Measurements from ENCODE around the gene SMIM27.
"Not testable (repeated sequence)": the region's sequence is repeated elsewhere in the genome, so short reads cannot be mapped to it uniquely, and the experiment has no call there.

Gene SMIM27

GRCh38 chr9:32558408-32558934, 6.3 kb downstream of the SMIM27 start:
- FAIRE-seq: no peak

GRCh38 chr9:32565967-32566366, 13.8 kb downstream of the SMIM27 start:
- no peak for FAIRE-seq

DNA sequence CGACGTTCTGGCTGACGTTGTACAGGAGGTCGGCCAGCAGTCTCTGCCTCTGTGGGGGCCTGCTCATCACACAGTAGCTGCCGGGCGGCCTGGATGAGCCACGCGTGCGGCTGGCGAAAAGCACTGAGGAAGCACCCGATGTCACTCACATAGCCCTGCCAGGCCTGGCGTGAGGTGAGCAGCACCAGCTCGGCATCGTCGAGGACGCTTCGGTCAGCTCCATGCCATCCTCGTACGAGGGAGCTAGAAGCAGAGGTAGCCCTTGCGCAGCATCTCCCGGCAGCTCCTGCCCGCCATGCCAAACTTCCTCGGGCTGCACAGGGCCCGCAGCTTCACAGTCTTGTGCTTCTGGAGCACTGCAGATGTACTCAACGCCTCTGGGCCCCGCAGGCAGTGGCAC, 14.6 kb downstream of the SMIM27 start:
- FAIRE-seq: no peak

GRCh38 chr9:32570262-32570661, 18.1 kb downstream of the SMIM27 start:
- no peak for FAIRE-seq

DNA sequence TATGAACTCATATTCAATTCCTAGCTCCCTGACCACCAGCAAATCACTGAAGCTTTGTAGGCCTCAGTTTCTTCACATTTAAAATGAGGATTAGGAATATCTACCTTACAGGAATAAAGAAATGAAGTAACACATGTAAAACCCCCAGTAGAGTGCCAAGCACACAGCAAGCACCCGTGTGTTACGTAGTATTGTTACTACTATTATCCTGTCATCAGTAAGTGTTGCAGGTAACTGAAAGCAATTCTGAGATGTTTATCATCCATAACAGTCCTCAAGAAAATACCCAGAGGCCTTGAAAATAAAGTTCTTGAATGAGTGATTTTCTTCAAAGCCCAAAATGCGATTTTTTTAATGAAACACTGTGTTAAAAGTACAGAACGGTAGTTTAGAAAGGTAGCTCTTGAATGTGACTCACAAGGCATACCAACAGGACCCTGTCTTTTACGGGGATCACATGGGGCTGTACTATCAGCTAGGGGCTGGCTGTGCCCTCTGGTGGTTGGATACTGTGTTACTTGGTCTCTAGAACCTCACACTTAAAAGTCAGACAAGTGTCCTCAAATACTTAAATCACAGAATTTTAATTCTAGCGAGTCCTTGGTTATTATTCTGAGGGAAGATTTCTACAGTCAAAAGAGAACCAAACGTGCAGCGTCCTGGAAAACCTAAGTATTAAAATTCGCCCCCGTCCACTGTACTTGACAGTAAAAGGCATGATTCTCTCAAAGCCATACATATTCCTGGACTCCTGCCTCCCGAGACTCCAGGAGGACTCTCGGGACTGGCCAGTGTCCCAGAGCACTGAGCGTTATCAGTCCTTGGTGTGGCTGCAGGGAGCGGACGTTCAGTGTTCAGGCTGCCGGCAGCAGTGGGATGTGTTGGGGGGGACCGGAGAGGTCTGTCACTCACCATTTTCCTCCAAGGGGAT, 20.1 kb downstream of the SMIM27 start:
- FAIRE-seq: peak; percentile 64

DNA sequence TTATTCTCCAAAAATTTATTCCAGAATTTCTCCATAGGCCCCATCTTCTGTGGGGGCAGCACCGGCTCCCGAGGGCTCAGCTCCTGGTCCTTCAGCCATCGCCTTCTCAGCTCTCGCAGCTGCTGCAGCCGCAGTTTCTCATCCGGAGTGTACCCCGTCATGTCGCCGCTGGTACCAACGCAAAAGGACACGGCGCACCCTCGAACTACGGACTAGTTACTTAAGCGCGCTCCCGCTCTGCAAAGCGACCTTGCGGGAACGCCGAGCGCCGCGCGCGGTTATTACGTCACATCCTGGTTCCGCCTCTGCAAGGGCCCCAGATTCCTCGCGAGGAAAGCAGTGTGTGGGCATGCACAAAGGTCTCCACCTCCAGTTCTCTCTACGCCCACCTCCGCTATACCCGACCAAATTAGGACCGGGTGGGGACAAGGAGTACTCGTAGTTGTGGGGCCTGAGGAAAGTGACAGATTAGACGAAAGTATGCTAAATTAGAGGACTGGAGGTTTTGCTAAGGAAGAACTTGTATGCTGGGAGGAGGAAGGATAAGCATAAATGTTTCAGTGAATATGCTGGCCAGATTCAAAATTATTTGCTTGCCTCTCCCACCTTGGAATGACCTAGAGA, 20.9 kb downstream of the SMIM27 start, which contains the start of gene NDUFB6:
NDUFB6 (minus strand) TSS at position 260 of the 624 bp plus-strand sequence; CDS start at position 161, 99 bp downstream.
- peak; percentile 76 for FAIRE-seq

DNA sequence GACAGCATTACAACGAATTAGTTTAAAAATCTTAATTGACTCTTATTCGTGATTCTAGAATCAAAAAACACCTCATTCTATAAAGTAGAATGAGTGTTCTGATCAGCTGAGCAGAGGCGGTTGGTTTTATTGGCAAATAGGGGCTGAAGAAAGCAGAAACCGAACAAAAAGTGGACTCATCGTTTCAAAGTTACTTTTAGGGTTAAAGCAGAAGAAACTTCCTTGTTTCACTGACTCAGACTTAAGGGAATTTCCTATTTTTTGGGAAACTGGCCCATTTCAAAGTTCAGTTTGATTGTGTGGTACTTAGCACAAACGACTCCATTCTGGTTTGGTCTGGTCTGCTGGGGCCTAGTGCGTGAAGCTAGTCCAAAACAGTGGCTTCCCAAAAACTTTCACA, 21.7 kb downstream of the SMIM27 start:
- FAIRE-seq: no peak

GRCh38 chr9:32574858-32575257, 22.7 kb downstream of the SMIM27 start:
- peak; percentile 16 for FAIRE-seq

DNA sequence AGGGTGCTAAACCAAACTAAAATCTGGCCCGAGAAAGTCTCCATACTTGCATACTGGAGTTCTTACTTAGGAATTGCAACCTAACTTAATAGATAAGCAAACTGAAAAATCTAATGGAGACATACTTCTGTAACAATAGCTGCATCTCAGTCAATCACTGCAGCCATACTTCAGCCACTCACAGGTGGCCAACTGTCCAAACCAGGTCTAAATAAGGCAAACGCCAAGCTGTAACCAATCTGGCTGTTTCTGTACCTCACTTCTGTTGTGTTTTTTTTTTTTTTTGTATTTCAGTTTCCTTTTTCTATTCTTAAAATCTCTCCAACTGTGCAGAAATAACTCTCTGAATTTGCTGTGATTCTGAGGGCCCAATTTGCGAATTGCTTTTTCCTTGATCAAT, 25.2 kb downstream of the SMIM27 start:
- FAIRE-seq: no peak

DNA sequence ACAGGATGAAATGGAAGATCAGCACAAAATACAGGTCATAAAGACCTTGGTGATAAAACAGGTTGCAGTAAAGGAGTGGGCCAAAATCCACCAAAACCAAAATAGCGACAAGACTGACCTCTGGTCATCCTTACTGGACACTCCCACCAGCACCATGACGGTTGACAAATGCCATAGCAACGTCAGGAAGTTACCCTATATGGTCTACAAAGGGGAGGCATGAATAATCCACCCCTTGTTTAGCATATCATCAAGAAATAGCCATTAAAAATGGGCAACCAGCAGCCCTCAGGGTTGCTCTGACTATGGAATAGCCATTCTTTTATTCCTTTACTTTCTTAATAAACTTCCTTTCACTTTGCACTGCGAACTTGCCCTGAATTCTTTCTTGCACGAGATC, 26.8 kb downstream of the SMIM27 start:
- no peak for FAIRE-seq

DNA sequence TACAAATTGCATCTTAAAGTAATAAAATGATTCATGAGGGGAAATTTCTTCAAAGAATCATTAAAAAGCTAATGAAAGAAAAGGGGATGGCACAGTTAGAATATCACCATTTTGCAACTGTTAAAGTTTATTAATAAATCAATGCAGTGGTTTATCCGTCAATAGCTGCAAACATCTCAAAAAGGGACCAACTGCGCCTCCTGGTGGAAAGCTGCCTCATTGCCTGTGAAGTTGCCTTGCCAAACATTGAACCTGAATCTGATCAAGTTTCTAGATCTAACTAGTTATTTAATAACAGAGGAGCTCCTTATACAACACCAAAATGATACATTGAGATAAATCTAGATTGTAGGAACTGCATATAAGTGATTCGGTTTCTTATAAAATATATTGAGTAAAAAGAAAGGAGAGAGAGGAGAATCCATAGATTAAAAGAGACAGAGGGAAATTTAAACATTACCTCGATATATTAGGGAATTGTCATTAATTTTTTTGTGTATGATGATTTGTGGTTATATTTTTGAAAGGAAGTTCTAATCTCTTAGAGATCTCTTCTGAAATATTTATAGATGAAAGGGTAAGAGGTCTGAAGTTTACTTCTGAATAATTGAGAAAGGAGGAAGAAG, 27.7 kb downstream of the SMIM27 start:
- peak; percentile 83 for FAIRE-seq

GRCh38 chr9:32580631-32581300, 28.6 kb downstream of the SMIM27 start:
- FAIRE-seq: no peak

GRCh38 chr9:32581512-32582143, 29.5 kb downstream of the SMIM27 start:
- FAIRE-seq: peak; percentile 3

DNA sequence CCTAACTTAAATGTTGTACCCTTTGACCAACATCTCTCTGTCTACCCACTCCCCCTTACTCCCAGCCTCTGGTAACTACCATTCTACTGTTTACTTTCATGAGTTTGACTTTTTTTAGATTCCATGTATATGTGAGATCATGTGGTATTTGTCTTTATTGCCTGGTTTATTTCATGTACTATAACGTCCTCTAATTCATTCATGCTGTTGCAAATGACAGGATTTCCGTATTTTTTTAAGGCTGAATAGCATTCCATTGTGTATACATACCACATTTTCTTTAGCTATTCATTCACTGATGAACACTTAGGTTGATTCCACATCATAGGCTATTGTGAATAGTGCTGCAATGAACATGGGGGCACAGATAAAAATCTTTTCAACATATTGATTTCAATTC, 32.7 kb downstream of the SMIM27 start:
- FAIRE-seq: no peak

DNA sequence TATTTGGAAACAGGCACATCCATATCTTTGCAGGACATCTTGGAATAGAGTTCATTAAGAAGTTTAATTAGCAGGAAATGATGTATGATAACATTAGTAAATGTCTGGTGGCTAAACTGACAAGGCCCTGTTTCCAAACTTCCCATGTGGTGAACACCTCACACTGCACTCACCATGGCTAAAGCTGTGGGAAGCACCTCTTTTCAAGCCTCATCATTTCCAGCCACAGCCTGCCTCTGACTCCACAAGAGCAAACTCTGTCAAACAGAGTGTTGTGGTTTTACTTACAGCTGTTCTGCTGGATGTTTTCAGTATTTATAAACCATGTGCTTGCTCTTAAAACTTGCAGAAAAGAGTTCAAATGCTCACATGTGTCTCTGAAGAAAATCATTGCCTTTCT, 35.8 kb downstream of the SMIM27 start:
- FAIRE-seq: no peak

DNA sequence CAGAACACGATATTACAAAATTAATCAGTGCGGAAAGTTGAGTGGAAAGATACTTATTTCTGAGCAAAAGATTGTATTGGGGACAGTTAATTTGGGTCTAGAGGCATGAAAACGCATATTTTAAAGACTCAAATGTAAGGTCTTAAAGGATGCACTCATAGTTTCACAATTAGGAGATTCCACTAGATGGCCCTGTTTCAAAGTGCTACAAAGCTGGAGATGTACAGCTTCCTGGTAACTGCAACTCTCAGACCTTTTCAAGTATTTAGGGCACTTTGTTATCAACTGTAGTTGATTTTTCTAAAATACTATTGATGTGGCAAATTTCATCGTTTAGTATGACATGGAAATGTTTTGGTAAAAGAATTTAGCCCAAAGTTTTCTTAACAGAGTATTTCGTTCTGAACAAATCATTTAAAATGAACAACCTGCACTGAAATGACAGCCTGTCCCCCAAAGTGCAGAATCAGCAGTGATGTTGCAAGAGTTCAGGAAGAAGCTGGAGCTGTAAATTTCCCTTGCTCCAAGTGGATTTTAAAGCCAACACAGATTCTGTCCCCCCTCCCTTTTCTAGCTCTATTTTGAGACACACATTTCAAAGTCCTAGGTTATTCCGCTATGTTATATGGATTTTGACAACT, 37.1 kb downstream of the SMIM27 start:
- FAIRE-seq: peak; percentile 94

- FAIRE-seq: no peak
Observed at GRCh38 chr9:32590476-32590875, 38.3 kb downstream of the SMIM27 start.

DNA sequence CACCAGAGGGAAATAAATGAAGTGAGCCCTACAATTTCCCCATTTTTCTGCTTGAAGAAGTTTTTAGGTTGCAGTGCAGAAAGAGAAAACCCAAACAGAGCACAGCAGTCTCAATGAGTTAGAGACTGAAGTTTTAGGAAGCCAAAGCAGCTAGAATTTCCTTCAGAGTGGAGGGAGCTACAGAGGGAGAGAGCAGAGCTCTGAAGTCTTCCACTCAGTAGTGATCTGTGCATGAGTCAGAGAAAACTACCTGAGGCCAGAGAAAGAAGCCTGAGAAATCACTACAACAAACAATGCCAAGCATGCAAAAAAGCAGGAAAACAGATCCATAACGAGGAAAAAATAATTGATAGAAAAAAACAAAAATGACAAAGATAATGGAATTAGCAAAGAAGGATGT, 38.8 kb downstream of the SMIM27 start:
- FAIRE-seq: no peak

- FAIRE-seq: no peak
Observed at GRCh38 chr9:32596096-32596865, 44.2 kb downstream of the SMIM27 start.

GRCh38 chr9:32596936-32597335, 44.8 kb downstream of the SMIM27 start:
- no peak for FAIRE-seq

GRCh38 chr9:32599021-32599420, 46.9 kb downstream of the SMIM27 start:
- FAIRE-seq: not testable (repeated sequence)
